Psoas muscle (tissue), 8 donors: ENCODE data around the gene ANO3. TPM values are rescaled to one million over a fixed set of nuclear protein-coding genes. Genes with fewer than 3 reads are reported as not detected.

ENCODE experiments used
- ATAC-seq, 4 donors: fragments of 200-7000 bp; cut with Tn5 transposase; one replicate each; pipeline ENCODE4 v1.9.1; 2020; ENCODE audit warnings: moderate library complexity in 3 of 4, mild to moderate bottlenecking in 2 of 4
- DNase-seq, 2 donors: peaks; one replicate each; pipeline ENCODE4 v3.0.0-alpha.2; 2020
- H3K27ac ChIP-seq: fragments of 200-600 bp; one replicate; pipeline ENCODE4 v1.8.0; 2022
- H3K27me3 ChIP-seq, 3 donors: fragments of 200-600 bp in 1 of 3; one replicate each; pipeline versions ENCODE4 v1.6.1 to v1.8.0; 2013 to 2022; ENCODE audit warnings: low read length in 2 of 3, mild to moderate bottlenecking in 2 of 3, moderate library complexity in 1 of 3; ENCODE audit not compliant: insufficient read depth in 3 of 3
- H3K36me3 ChIP-seq, 2 donors: fragments of 200-600 bp in 1 of 2; one replicate each; pipeline versions ENCODE4 v1.6.1 to v1.8.0; 2013 to 2022; ENCODE audit warnings: low read depth in 1 of 2, mild to moderate bottlenecking in 1 of 2, moderate library complexity in 1 of 2; ENCODE audit not compliant: insufficient read depth in 1 of 2
- H3K4me1 ChIP-seq: fragments of 200-600 bp; one replicate; pipeline ENCODE4 v1.8.0; 2022
- H3K4me3 ChIP-seq: fragments of 200-600 bp; one replicate; pipeline ENCODE4 v1.8.0; 2022; ENCODE audit warnings: mild to moderate bottlenecking
- H3K9me3 ChIP-seq: fragments of 200-600 bp; one replicate; pipeline ENCODE4 v1.8.0; 2022
- WGBS, 3 donors: extraction: QIAGEN DNeasy Blood & Tissue Kit; methylation state at CpG; one replicate each; pipeline versions ENCODE4 v1.1.6 to v1.1.7; 2013; 5-methylcytosine and 5-hydroxymethylcytosine counted together
- intact Hi-C, 2 donors: fragments of 100-400 bp; cut with DNase I; formaldehyde crosslinking; loops; one replicate each; pipeline versions ENCODE4 v1.11.0 to v1.14.2; 2022
- polyA plus RNA-seq, 3 donors: library from polyadenylated mRNA; stranded (reverse); fragments of 200-250 nt; gene quantifications; one replicate each; pipeline ENCODE4 v1.2.3, GENCODE V29; 2013
- total RNA-seq, 4 donors: library from RNA; stranded (reverse); fragmentation: NEBNext Ultra II Directional in 2 of 4; extraction: Animal tissue kit (Norgen Biotek cat#: 25700) in 2 of 4; gene quantifications; one replicate each; pipeline versions ENCODE4 v1.2.1 to v1.2.4, GENCODE V29; 2021 to 2023
- TF ChIP-seq, protein P1 (sequence below): fragments of 200-600 bp; IDR thresholded peaks from one replicate; pipeline ENCODE4 v1.8.0; 2022; ENCODE audit warnings: antibody characterized with exemption
- donor health status: healthy with polysubstance abuse.
- donor health status: DM: no; HTN: no; CAD: no; lungs with moderate emphysema.
- donor health status: Bipolar disorder and iron deficiency.
- donor health status: healthy.
- donor health status: DM: yes; HTN: yes; CAD: no.
- donor health status: DM: no; HTN: no; CAD: no.
- donor health status: DM: no; HTN: no; CAD: no.
- donor health status: DM: yes; HTN: yes; CAD: no.

The ANO3 gene
- total and polyA plus RNA-seq, 7 donors: 0.01 TPM; not detected in 6

DNA sequence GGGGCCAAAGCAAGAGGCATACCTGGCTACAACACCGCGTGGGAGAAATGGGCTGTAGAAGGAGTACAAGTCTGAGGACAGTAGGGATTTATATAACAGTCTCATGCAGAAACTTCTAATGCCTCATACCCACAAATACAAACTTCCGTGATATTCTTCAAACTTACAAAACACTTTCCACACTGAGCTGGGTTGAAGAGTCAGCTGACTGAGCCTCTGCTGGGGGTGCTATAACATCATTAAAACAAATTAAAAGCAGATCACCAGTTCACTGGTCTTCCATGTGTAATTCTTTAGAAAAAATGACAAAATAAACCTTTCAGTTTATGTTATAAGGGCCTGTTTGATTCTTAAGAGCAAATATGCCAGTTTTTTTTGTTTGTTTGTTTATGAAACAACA lies 148.1 kb downstream of the ANO3 start:
- no peaks in the 10 kb centered on the region for H3K4me1 ChIP-seq
- ATAC-seq (no peak), DNase-seq (no peak)
- H3K4me3 ChIP-seq: no peak overlapping the region
- H3K27me3 ChIP-seq: no peaks in the 10 kb centered on the region
- intact Hi-C loops: no loop called here
- H3K36me3 ChIP-seq: no peaks in the 10 kb centered on the region
- 71 to 97% (median 80%) methylated on average over 3 of the region's 3 CpGs for WGBS, 3 donors
- no peak overlapping the region for H3K27ac ChIP-seq
- TF ChIP-seq, protein P1, sequence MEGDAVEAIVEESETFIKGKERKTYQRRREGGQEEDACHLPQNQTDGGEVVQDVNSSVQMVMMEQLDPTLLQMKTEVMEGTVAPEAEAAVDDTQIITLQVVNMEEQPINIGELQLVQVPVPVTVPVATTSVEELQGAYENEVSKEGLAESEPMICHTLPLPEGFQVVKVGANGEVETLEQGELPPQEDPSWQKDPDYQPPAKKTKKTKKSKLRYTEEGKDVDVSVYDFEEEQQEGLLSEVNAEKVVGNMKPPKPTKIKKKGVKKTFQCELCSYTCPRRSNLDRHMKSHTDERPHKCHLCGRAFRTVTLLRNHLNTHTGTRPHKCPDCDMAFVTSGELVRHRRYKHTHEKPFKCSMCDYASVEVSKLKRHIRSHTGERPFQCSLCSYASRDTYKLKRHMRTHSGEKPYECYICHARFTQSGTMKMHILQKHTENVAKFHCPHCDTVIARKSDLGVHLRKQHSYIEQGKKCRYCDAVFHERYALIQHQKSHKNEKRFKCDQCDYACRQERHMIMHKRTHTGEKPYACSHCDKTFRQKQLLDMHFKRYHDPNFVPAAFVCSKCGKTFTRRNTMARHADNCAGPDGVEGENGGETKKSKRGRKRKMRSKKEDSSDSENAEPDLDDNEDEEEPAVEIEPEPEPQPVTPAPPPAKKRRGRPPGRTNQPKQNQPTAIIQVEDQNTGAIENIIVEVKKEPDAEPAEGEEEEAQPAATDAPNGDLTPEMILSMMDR: no peak
- no peaks in the 10 kb centered on the region for H3K9me3 ChIP-seq

DNA sequence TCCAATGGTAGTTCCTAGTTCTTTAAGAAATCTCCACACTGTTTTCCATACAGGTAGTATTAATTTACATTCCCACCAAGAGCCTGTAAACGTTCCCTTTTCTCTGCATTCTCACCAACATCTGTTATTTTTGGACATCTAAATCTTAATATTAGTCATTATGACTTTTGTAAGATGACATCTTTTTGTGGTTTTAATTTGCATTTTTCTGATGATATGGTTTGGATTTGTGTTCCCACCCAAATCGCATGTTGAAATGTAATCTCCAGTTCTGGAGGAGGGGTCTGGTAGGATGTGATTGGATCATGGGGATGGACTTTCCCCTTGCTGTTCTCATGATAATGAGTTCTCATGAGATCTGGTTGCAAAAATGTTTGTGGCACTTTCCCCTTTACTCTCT lies 151.2 kb downstream of the ANO3 start:
- WGBS, 3 donors: 49 to 64% (median 50%) methylated on average over 2 of the region's 2 CpGs
- Histone ChIP-seq H3K36me3 (no peaks in the 10 kb centered on the region), H3K4me3 (no peak overlapping the region), H3K27ac (no peak overlapping the region), H3K9me3 (no peaks in the 10 kb centered on the region), H3K27me3 (no peaks in the 10 kb centered on the region), H3K4me1 (no peaks in the 10 kb centered on the region)
- ATAC-seq (no peak), DNase-seq (no peak)
- intact Hi-C loops: no loop called here
- TF ChIP-seq, protein P1: no peak

DNA sequence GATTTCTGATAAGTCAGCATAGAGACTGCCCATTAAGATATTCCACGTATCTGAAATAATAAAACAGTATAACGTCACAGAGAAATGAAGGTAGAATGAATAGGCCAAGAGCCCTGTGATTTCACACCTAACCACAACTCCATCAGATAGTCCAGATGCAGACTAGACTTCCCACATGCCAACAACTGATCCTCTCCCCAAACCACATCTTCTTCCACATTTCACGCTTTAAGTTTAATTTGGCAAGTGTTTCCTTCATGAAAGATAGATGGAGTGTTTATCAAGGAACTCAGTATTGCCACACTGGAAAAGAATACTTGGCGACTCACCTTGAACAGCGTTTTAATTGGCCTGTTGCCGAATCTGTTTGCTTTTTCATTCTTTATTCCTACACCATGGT lies 158.6 kb downstream of the ANO3 start:
- DNase-seq: no peak
- Histone ChIP-seq H3K9me3 (no peaks in the 10 kb centered on the region), H3K4me1 (no peaks in the 10 kb centered on the region), H3K4me3 (no peak overlapping the region), H3K27me3 (no peaks in the 10 kb centered on the region), H3K27ac (no peak overlapping the region), H3K36me3 (no peaks in the 10 kb centered on the region)
- TF ChIP-seq, protein P1: no peak
- ATAC-seq: no peak
- 71 to 81% (median 77%) methylated on average over 6 of the region's 6 CpGs for WGBS, 3 donors
- intact Hi-C loops: no loop called here

DNA sequence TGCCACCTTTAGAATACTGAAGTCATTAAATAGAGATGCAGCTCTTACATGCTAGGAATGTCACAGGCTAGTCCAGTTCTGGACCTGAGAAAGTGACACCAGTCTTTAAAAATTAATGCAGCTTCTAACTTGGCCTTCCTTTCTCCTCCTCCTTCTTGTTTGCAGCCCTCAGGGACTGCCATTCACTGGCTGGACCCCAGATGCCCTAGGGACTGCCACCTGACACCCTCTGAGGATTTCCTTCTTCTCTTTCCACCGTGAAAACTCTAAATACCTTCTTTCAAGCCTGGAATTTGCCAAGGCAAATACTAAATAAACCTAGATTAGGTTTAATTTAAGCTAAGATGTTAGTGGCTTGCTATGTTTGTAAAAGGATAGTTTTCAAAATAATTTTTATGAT lies 161.7 kb downstream of the ANO3 start:
- Histone ChIP-seq H3K4me3 (no peak overlapping the region), H3K27me3 (no peaks in the 10 kb centered on the region), H3K9me3 (no peaks in the 10 kb centered on the region), H3K4me1 (no peaks in the 10 kb centered on the region), H3K36me3 (no peaks in the 10 kb centered on the region), H3K27ac (no peak overlapping the region)
- intact Hi-C loops: no loop called here
- no peak for DNase-seq
- TF ChIP-seq, protein P1: no peak
- 2 to 8% (median 3%) methylated on average over 1 of the region's 1 CpG for WGBS, 3 donors
- no peak for ATAC-seq

DNA sequence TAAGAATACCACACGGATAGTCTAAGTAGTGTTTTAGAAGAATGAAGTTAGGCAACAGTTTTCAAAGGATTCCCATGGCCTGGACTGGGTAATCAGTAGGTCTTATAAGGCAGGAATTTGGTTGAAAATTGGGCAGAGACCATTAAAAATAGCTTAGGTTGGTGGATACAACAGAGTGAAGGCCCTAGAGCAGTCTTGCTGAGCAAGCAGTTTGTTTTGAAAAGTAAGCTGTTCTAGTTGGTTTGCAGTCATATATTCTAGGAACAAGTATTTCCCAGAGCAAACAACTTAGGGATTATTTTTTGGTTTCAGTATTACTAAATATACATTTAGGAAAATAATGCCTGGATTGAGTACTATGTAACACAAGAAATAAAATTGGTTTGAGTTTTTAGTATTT lies 175.3 kb downstream of the ANO3 start:
- no peaks in the 10 kb centered on the region for H3K36me3 ChIP-seq
- H3K4me1 ChIP-seq: no peaks in the 10 kb centered on the region
- DNase-seq (no peak), ATAC-seq (no peak)
- WGBS, 3 donors: 0 to 48% (median 0%) methylated on average over 1 of the region's 1 CpG
- no peak overlapping the region for H3K4me3 ChIP-seq
- H3K27me3 ChIP-seq: no peaks in the 10 kb centered on the region
- no peak overlapping the region for H3K27ac ChIP-seq
- intact Hi-C loops: no loop called here
- no peaks in the 10 kb centered on the region for H3K9me3 ChIP-seq
- TF ChIP-seq, protein P1: no peak
